GM12874 (cell line): ENCODE measurements around the gene NT5DC2.

ENCODE experiments used
- TF ChIP-seq, protein P1 (sequence below): IDR thresholded peaks from 2 replicates; pipeline ENCODE4 v1.5.1; 2011; ENCODE audit warnings: low read depth, mild to moderate bottlenecking, control low read depth, low read length, moderate library complexity; ENCODE audit not compliant: insufficient read depth

The NT5DC2 gene

DNA sequence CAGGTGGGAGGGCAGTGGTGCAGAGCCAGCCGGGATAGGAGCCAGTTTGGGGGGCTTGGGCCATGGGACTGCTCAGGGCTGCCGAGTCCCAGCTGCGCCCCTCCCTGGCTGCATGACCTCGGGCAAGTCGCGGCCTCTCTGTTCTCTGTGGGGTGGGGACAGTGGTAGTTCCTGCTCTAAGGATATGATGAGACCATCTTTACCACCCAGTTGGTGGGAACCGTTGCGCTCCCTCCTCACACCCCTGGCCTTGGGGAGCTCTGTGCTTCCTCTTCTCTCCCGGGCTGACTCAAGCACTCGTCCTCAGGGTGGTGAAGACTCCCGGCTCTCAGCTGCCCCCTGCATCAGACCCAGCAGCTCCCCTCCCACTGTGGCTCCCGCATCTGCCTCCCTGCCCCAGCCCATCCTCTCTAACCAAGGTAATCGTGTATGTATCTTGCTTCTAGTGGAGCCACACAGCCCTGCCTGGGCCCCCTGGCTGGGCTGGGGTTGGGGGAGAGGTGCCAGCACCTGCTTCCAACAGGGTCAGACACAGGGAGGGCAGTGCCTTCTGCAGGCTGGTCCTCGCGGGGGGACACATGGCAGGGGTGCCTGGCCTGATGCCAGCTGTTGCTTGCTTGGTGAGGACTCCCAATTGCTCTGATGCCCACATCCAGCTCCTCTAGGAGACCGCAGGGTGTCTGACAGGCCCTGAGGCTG lies 53.6 kb downstream of the NT5DC2 start:
- TF ChIP-seq, protein P1, sequence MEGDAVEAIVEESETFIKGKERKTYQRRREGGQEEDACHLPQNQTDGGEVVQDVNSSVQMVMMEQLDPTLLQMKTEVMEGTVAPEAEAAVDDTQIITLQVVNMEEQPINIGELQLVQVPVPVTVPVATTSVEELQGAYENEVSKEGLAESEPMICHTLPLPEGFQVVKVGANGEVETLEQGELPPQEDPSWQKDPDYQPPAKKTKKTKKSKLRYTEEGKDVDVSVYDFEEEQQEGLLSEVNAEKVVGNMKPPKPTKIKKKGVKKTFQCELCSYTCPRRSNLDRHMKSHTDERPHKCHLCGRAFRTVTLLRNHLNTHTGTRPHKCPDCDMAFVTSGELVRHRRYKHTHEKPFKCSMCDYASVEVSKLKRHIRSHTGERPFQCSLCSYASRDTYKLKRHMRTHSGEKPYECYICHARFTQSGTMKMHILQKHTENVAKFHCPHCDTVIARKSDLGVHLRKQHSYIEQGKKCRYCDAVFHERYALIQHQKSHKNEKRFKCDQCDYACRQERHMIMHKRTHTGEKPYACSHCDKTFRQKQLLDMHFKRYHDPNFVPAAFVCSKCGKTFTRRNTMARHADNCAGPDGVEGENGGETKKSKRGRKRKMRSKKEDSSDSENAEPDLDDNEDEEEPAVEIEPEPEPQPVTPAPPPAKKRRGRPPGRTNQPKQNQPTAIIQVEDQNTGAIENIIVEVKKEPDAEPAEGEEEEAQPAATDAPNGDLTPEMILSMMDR, result no peak

DNA sequence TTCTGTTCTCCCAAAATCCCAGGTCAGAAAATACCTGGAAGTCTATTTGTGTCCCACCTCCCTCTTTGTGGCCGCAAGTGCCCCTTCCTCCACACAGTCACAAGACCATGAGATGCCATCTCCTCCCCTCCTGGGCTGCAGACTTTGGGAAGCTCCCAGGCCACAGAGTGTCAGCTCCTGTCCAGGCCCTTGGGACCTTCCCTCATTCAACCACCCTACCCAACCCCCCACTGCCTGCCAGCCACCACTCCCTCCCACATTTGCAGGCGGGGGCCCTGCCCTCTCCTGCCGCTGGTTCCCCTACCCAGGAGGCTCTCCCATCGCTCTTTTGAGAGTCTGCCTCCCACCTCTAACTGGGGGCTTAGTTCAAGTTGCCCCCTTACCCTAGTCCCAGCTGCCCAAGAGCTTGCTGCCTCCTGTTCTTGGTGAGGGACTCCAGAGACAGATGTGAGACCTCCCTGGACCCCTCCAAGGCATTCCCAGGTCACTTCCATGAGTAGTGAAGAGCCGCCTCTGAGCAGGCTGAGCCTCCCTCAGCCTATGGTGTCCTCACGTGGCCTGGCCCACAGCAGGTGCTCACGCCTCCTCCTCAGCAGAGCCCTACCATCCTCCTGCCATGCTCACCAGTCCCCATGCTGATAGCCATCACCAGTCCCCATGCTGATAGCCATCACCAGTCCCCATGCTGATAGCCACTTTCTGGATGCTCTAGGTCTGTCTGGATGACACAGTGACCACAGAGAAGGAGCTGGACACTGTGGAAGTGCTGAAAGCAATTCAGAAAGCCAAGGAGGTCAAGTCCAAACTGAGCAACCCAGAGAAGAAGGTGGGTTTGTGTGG lies 54.4 kb downstream of the NT5DC2 start:
- TF ChIP-seq, protein P1, result no peak

DNA sequence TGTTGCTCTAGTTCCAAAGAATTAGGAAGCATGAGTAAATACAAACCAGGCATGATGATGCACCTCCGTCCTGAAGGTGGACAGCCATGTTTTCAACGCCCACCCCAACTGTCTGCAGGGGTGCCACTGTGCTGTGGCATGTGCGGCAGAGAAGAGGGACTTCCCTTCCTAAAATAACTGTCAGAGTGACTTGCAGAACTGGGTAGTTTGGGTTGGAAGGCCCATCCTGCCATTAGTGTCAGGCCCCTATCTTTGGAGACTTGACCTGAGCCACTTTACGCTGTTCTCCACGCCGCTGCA lies 55.9 kb downstream of the NT5DC2 start:
- TF ChIP-seq, protein P1, result no peak

GRCh38 chr3:52477076-52477795 lies 56.4 kb downstream of the NT5DC2 start:
- TF ChIP-seq, protein P1, result no peak
